Activated CD8-positive, alpha-beta T cell treated with anti-CD3 and anti-CD28 coated beads, Interleukin-2, amount 10 ng/mL, durations not matched to agents 7 days and 5 days (primary cell): ENCODE measurements around the gene LIM2. TPM values are rescaled to one million over a fixed set of nuclear protein-coding genes. Genes with fewer than 3 reads are reported as not detected.
A peak's percentile ranks its signal among the peaks of the same experiment; 100 is the strongest.

Experiments
- ATAC-seq: fragments of 150-1000 bp; cut with Tn5 transposase; one replicate; pipeline ENCODE4 v1.10.0; 2021; ENCODE audit warnings: moderate library complexity
- CTCF ChIA-PET: fragments of 350-600 bp; sonication (Branson Sonifier 250); formaldehyde crosslinking; loops from one replicate; lab custom pipeline; 2021; ENCODE audit warnings: antibody characterized with exemption; lab: Charles Lee
- POLR2A ChIA-PET: fragments of 350-600 bp; sonication (Branson Sonifier 250); formaldehyde crosslinking; loops from one replicate; lab custom pipeline; 2021; ENCODE audit warnings: antibody characterized with exemption; lab: Charles Lee
- DNase-seq: peaks from one replicate; pipeline ENCODE4 v3.0.0-alpha.2; 2020
- H3K27ac Mint-ChIP-seq: one replicate; pipeline ENCODE4 v1.8.0; 2021; ENCODE audit warnings: mild to moderate bottlenecking, mixed read lengths
- H3K27me3 Mint-ChIP-seq: one replicate; pipeline ENCODE4 v1.8.0; 2021; ENCODE audit warnings: low read depth, mixed read lengths
- H3K36me3 Mint-ChIP-seq: one replicate; pipeline ENCODE4 v1.8.0; 2021; ENCODE audit warnings: low read depth, mixed read lengths
- H3K4me1 Mint-ChIP-seq: one replicate; pipeline ENCODE4 v1.8.0; 2021; ENCODE audit warnings: low read depth, mixed read lengths
- H3K4me3 Mint-ChIP-seq: one replicate; pipeline ENCODE4 v1.8.0; 2021; ENCODE audit warnings: mild to moderate bottlenecking, mixed read lengths
- H3K9me3 Mint-ChIP-seq: one replicate; pipeline ENCODE4 v1.8.0; 2022; ENCODE audit warnings: mixed read lengths; ENCODE audit not compliant: insufficient read depth
- total RNA-seq, 2 experiments: library from RNA; stranded (reverse); gene quantifications; one replicate each; pipeline ENCODE4 v1.2.3, GENCODE V29; 2021

LIM2 gene
- total RNA-seq, 2 experiments from 2014 or later = not detected

- peak; percentile 92 for DNase-seq
- Mint-ChIP-seq H3K36me3 (no peaks in the 10 kb centered on the region), H3K4me1 (peaks cover 20% of the 10 kb centered on the region), H3K4me3 (peak overlapping the region; percentile 86), H3K27me3 (peaks cover 6% of the 10 kb centered on the region), H3K27ac (peak overlapping the region; percentile 78), H3K9me3 (no peaks in the 10 kb centered on the region)
- POLR2A ChIA-PET = interaction anchor here (2.1 kb wide), 1 partner anchor 56 kb away, joined by 14 read pairs; no protein-coding TSS in a partner anchor
- ATAC-seq = peak; percentile 81
- CTCF ChIA-PET = interaction anchor here (0.8 to 5.3 kb wide), 22 partner anchors 9 to 102 kb away, joined by 3 to 38 read pairs (median 4); partner anchors contain the start of genes C19orf84, ETFB, NKG7 and SIGLEC10
Measured at GRCh38 chr19:51338563-51339312, 49.0 kb downstream of the LIM2 start.

- H3K4me1 Mint-ChIP-seq = peaks cover 20% of the 10 kb centered on the region
- no peak overlapping the region for H3K27ac Mint-ChIP-seq
- H3K9me3 Mint-ChIP-seq = no peaks in the 10 kb centered on the region
- peaks cover 6% of the 10 kb centered on the region for H3K27me3 Mint-ChIP-seq
- peak overlapping the region; percentile 86 for H3K4me3 Mint-ChIP-seq
- ChIA-PET CTCF (interaction anchor here (0.7 to 5.3 kb wide), 12 partner anchors 9 to 103 kb away, joined by 3 to 38 read pairs (median 4); partner anchors contain the start of gene ETFB), POLR2A (no interaction called here)
- DNase-seq (no peak), ATAC-seq (no peak)
- H3K36me3 Mint-ChIP-seq = no peaks in the 10 kb centered on the region
Measured at GRCh38 chr19:51337861-51338562, 49.8 kb downstream of the LIM2 start.

- ATAC-seq (no peak), DNase-seq (no peak)
- Mint-ChIP-seq H3K9me3 (no peaks in the 10 kb centered on the region), H3K27ac (no peak overlapping the region), H3K27me3 (peaks cover 6% of the 10 kb centered on the region), H3K4me1 (peaks cover 18% of the 10 kb centered on the region), H3K36me3 (no peaks in the 10 kb centered on the region), H3K4me3 (no peak overlapping the region)
- CTCF ChIA-PET = interaction anchor here (0.7 to 5.3 kb wide), 8 partner anchors 28 to 103 kb away, joined by 3 to 38 read pairs (median 4); partner anchors contain the start of gene ETFB
- POLR2A ChIA-PET = no interaction called here
Measured at GRCh38 chr19:51337141-51337860, 50.5 kb downstream of the LIM2 start.

GRCh38 chr19:51333836-51334460 is 53.8 kb downstream of the LIM2 start:
- peaks cover 3% of the 10 kb centered on the region for H3K27me3 Mint-ChIP-seq
- POLR2A ChIA-PET = no interaction called here
- H3K9me3 Mint-ChIP-seq = no peaks in the 10 kb centered on the region
- H3K36me3 Mint-ChIP-seq = peaks cover 3% of the 10 kb centered on the region
- H3K4me3 Mint-ChIP-seq = no peak overlapping the region
- ATAC-seq (no peak), DNase-seq (no peak)
- CTCF ChIA-PET = no interaction called here
- peaks cover 11% of the 10 kb centered on the region for H3K4me1 Mint-ChIP-seq
- no peak overlapping the region for H3K27ac Mint-ChIP-seq

GRCh38 chr19:51331716-51332115 is 56.1 kb downstream of the LIM2 start:
- DNase-seq = no peak
- CTCF ChIA-PET = no interaction called here
- POLR2A ChIA-PET = no interaction called here
- H3K36me3 Mint-ChIP-seq = peaks cover 3% of the 10 kb centered on the region
- no peak overlapping the region for H3K27ac Mint-ChIP-seq
- no peak for ATAC-seq
- no peaks in the 10 kb centered on the region for H3K9me3 Mint-ChIP-seq
- peaks cover 8% of the 10 kb centered on the region for H3K4me1 Mint-ChIP-seq
- H3K4me3 Mint-ChIP-seq = no peak overlapping the region
- peaks cover 15% of the 10 kb centered on the region for H3K27me3 Mint-ChIP-seq

GRCh38 chr19:51331193-51331592 is 56.6 kb downstream of the LIM2 start:
- POLR2A ChIA-PET = no interaction called here
- CTCF ChIA-PET = no interaction called here
- no peaks in the 10 kb centered on the region for H3K9me3 Mint-ChIP-seq
- H3K36me3 Mint-ChIP-seq = peaks cover 3% of the 10 kb centered on the region
- peaks cover 15% of the 10 kb centered on the region for H3K27me3 Mint-ChIP-seq
- no peak overlapping the region for H3K27ac Mint-ChIP-seq
- ATAC-seq (no peak), DNase-seq (no peak)
- H3K4me1 Mint-ChIP-seq = peaks cover 10% of the 10 kb centered on the region
- no peak overlapping the region for H3K4me3 Mint-ChIP-seq

GRCh38 chr19:51330366-51330765 is 57.4 kb downstream of the LIM2 start:
- H3K4me3 Mint-ChIP-seq = no peak overlapping the region
- no peak for DNase-seq
- ChIA-PET CTCF (no interaction called here), POLR2A (no interaction called here)
- H3K4me1 Mint-ChIP-seq = peaks cover 18% of the 10 kb centered on the region
- no peaks in the 10 kb centered on the region for H3K9me3 Mint-ChIP-seq
- ATAC-seq = no peak
- H3K36me3 Mint-ChIP-seq = peaks cover 3% of the 10 kb centered on the region
- H3K27ac Mint-ChIP-seq = no peak overlapping the region
- peaks cover 22% of the 10 kb centered on the region for H3K27me3 Mint-ChIP-seq

Other genes starting within 250 kb of the LIM2 start
- gene SIGLEC7, start 245.7 kb downstream of the LIM2 start, total RNA-seq = not detected
- 1 to 10 TPM; 2.3 to 4.0 TPM for gene CD33, start 162.9 kb downstream of the LIM2 start, total RNA-seq
- gene SIGLECL1, start 136.9 kb downstream of the LIM2 start, total RNA-seq = not detected
- not detected for gene IGLON5, start 76.3 kb downstream of the LIM2 start, total RNA-seq
- gene VSIG10L, start 45.8 kb downstream of the LIM2 start, total RNA-seq = 1 to 10 TPM; 1.8 to 2.0 TPM
- gene ETFB, start 21.6 kb downstream of the LIM2 start, total RNA-seq = 100 to 1,000 TPM; 137 to 141 TPM
- 1 to 10 TPM; 8.5 to 10.0 TPM for gene CLDND2, start 19.0 kb downstream of the LIM2 start, total RNA-seq
- gene NKG7, start 15.3 kb downstream of the LIM2 start, total RNA-seq = 100 to 1,000 TPM; 401 to 410 TPM
- gene C19orf84, start 2.6 kb upstream of the LIM2 start, total RNA-seq = not detected
- under 1 TPM; 0.83 to 0.92 TPM for gene SIGLEC10, start 29.7 kb upstream of the LIM2 start, total RNA-seq
- gene SIGLEC8, start 70.5 kb upstream of the LIM2 start, total RNA-seq = not detected
- gene CEACAM18, start 90.6 kb upstream of the LIM2 start, total RNA-seq = not detected
- under 1 TPM; 0.34 to 0.53 TPM for gene SIGLEC12, start 113.8 kb upstream of the LIM2 start, total RNA-seq
- gene SIGLEC6, start 143.7 kb upstream of the LIM2 start, total RNA-seq = under 1 TPM in 1 of 2 experiments, not detected in 1; 0.29 TPM
- 1 to 10 TPM; 8.4 to 9.7 TPM for gene ZNF175, start 183.3 kb upstream of the LIM2 start, total RNA-seq
- not detected for gene SIGLEC5, start 242.4 kb upstream of the LIM2 start, total RNA-seq